Tibial artery (tissue), 4 donors: Measurements from ENCODE around the gene LRRC71.

Source experiments
- DNase-seq, 2 donors: peaks; one replicate each; pipeline ENCODE4 v3.0.0-alpha.2; 2019
- H3K27ac ChIP-seq, 2 donors: fragments of 200-600 bp; sonication (generic) in 1 of 2; 1 replicate in 1 of 2; 2 replicates in 1 of 2; pipeline ENCODE4 v1.5.1; 2018 to 2019; ENCODE audit warnings: mild to moderate bottlenecking in 1 of 2
- H3K27me3 ChIP-seq, 2 donors: fragments of 200-600 bp; sonication (generic) in 1 of 2; one replicate each; pipeline versions ENCODE4 v1.5.1 to v1.6.0; 2016 to 2019
- H3K36me3 ChIP-seq, 3 donors: fragments of 200-600 bp; sonication (generic) in 2 of 3; one replicate each; pipeline ENCODE4 v1.5.1; 2016 to 2019; ENCODE audit warnings: mild to moderate bottlenecking in 2 of 3
- H3K4me1 ChIP-seq, 4 donors: fragments of 200-600 bp; sonication (generic) in 2 of 4; 1 replicate in 3 of 4; 2 replicates in 1 of 4; pipeline ENCODE4 v1.5.1; 2016 to 2019
- H3K4me3 ChIP-seq, 2 donors: fragments of 200-600 bp; sonication (generic) in 1 of 2; 1 replicate in 1 of 2; 2 replicates in 1 of 2; pipeline ENCODE4 v1.5.1; 2018 to 2019; ENCODE audit warnings: mild to moderate bottlenecking in 2 of 2
- H3K9me3 ChIP-seq, 3 donors: fragments of 200-600 bp; sonication (generic) in 1 of 3; one replicate each; pipeline ENCODE4 v1.5.1; 2016 to 2019
- intact Hi-C: fragments of 100-400 bp; cut with DNase I; formaldehyde crosslinking; loops from one replicate; pipeline ENCODE4 v1.15.0; 2023; ENCODE audit warnings: low total_unique reads
- TF ChIP-seq, protein P1 (sequence below), 2 experiments: fragments of 200-600 bp in 1 of 2; fragments of 450-650 bp in 1 of 2; IDR thresholded peaks; one replicate each; pipeline ENCODE4 v1.5.1; 2017 to 2019; ENCODE audit warnings: antibody characterized with exemption in 2 of 2, mild to moderate bottlenecking in 1 of 2, moderate library complexity in 1 of 2

The LRRC71 gene

GRCh38 chr1:156956333-156956732 is 35.9 kb downstream of the LRRC71 start:
- Histone ChIP-seq H3K4me1 (no peaks in the 10 kb centered on the region), H3K4me3 (no peak overlapping the region), H3K27ac (no peak overlapping the region), H3K36me3 (peaks cover 68 to 99% (median 81%) of the 10 kb centered on the region in 3 donors), H3K9me3 (no peaks in the 10 kb centered on the region), H3K27me3 (no peaks in the 10 kb centered on the region)
- no peak for DNase-seq
- TF ChIP-seq, protein P1, sequence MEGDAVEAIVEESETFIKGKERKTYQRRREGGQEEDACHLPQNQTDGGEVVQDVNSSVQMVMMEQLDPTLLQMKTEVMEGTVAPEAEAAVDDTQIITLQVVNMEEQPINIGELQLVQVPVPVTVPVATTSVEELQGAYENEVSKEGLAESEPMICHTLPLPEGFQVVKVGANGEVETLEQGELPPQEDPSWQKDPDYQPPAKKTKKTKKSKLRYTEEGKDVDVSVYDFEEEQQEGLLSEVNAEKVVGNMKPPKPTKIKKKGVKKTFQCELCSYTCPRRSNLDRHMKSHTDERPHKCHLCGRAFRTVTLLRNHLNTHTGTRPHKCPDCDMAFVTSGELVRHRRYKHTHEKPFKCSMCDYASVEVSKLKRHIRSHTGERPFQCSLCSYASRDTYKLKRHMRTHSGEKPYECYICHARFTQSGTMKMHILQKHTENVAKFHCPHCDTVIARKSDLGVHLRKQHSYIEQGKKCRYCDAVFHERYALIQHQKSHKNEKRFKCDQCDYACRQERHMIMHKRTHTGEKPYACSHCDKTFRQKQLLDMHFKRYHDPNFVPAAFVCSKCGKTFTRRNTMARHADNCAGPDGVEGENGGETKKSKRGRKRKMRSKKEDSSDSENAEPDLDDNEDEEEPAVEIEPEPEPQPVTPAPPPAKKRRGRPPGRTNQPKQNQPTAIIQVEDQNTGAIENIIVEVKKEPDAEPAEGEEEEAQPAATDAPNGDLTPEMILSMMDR (IDR thresholded peaks at IDR 0.05): no peak
- intact Hi-C loops: no loop called here

DNA sequence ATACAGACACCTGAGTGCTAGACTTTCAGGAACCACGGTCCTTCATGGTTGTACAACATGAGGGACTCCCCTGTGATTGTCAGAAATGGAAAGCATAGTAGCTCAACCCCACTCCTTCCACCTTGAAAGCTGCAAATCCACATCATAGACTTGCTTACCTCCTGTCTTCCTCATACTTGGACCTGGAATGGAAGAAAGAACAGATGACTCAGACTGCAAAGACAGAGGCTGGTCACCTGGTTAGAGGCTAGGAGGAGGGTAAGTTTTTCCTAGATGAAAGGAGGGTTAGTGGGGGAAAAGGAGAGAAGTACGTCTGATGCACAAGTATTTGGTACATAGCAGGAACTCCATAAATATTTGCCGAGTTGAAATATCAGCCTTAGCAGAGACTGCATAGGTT is 37.2 kb downstream of the LRRC71 start:
- H3K4me1 ChIP-seq: no peaks in the 10 kb centered on the region
- TF ChIP-seq, protein P1 (IDR thresholded peaks at IDR 0.05): no peak
- no peak overlapping the region for H3K27ac ChIP-seq
- DNase-seq: no peak
- no peaks in the 10 kb centered on the region for H3K27me3 ChIP-seq
- H3K36me3 ChIP-seq: peaks cover 75 to 99% (median 82%) of the 10 kb centered on the region in 3 donors
- H3K9me3 ChIP-seq: no peaks in the 10 kb centered on the region
- intact Hi-C loops: no loop called here
- no peak overlapping the region for H3K4me3 ChIP-seq

- Histone ChIP-seq H3K4me3 (no peak overlapping the region), H3K9me3 (no peaks in the 10 kb centered on the region), H3K27ac (no peak overlapping the region), H3K36me3 (peaks cover 74 to 99% (median 80%) of the 10 kb centered on the region in 3 donors), H3K4me1 (no peaks in the 10 kb centered on the region), H3K27me3 (no peaks in the 10 kb centered on the region)
- intact Hi-C loops: no loop called here
- TF ChIP-seq, protein P1 (IDR thresholded peaks at IDR 0.05): no peak
- no peak for DNase-seq
Observed at GRCh38 chr1:156958247-156958714, 37.8 kb downstream of the LRRC71 start.

- no peak for DNase-seq
Observed at GRCh38 chr1:156959414-156959813, 39.0 kb downstream of the LRRC71 start.

DNA sequence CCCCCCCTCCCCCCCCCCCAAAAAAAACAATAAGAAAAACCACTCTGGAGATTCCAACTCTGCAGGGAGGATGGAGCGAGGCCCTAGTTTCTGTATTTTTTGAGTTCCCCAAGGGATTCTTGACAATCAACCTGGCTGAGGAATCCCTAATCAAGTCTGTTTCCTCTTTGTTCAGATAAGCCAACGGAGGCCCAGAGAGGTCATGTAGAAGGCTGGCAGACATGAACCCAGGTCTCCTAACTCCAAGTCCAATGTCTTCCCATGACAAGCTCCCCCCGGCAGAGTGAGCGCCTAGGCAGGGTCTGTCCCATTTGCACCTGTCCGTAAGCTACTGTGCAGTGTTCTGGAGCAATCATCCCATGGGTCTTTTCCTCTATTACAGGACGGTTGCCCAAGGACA is 39.5 kb downstream of the LRRC71 start:
- no peak overlapping the region for H3K4me3 ChIP-seq
- intact Hi-C loops: no loop called here
- no peak overlapping the region for H3K27ac ChIP-seq
- DNase-seq: no peak
- TF ChIP-seq, protein P1 (IDR thresholded peaks at IDR 0.05): no peak
- H3K27me3 ChIP-seq: no peaks in the 10 kb centered on the region
- no peaks in the 10 kb centered on the region for H3K9me3 ChIP-seq
- H3K4me1 ChIP-seq: no peaks in the 10 kb centered on the region
- H3K36me3 ChIP-seq: peaks cover 75 to 95% (median 84%) of the 10 kb centered on the region in 3 donors

More at GRCh38 chr1:156959414-156959813, 39.0 kb downstream of the LRRC71 start:
- H3K4me1 ChIP-seq: no peaks in the 10 kb centered on the region
- no peak overlapping the region for H3K4me3 ChIP-seq
- no peak overlapping the region for H3K27ac ChIP-seq
- no peaks in the 10 kb centered on the region for H3K27me3 ChIP-seq
- H3K9me3 ChIP-seq: no peaks in the 10 kb centered on the region
- peaks cover 76 to 100% (median 84%) of the 10 kb centered on the region in 3 donors for H3K36me3 ChIP-seq
- TF ChIP-seq, protein P1 (IDR thresholded peaks at IDR 0.05): no peak
- intact Hi-C loops: no loop called here

- intact Hi-C loops: no loop called here
- H3K27me3 ChIP-seq: no peaks in the 10 kb centered on the region
- TF ChIP-seq, protein P1 (IDR thresholded peaks at IDR 0.05): no peak
- no peak overlapping the region for H3K4me3 ChIP-seq
- no peak for DNase-seq
- H3K9me3 ChIP-seq: no peaks in the 10 kb centered on the region
- H3K36me3 ChIP-seq: peaks cover 57 to 95% (median 66%) of the 10 kb centered on the region in 3 donors
- no peaks in the 10 kb centered on the region for H3K4me1 ChIP-seq
- H3K27ac ChIP-seq: no peak overlapping the region
Observed at GRCh38 chr1:156961709-156962108, 41.3 kb downstream of the LRRC71 start.
